SK-N-MC (cell line): ENCODE measurements around the gene RMI2.

Experiments
- DNase-seq: peaks from one replicate; pipeline ENCODE4 v3.0.0-alpha.2; 2011; ENCODE audit warnings: low read depth, low spot score
- H3K27ac ChIP-seq: fragments of 200-600 bp; sonication (generic); 2 replicates; pipeline ENCODE4 v1.5.1; 2016; ENCODE audit warnings: mixed run types
- H3K36me3 ChIP-seq: fragments of 200-600 bp; sonication (generic); 2 replicates; pipeline ENCODE4 v1.6.1; 2017; ENCODE audit warnings: antibody characterized with exemption, low read length, mixed read lengths; ENCODE audit not compliant: insufficient read depth
- H3K4me3 ChIP-seq: fragments of 200-600 bp; sonication (generic); 2 replicates; pipeline ENCODE4 v1.5.1; 2016
- H3K9ac ChIP-seq: fragments of 200-600 bp; sonication (generic); 2 replicates; pipeline ENCODE4 v1.8.0; 2017; ENCODE audit warnings: mixed run types, mixed read lengths; ENCODE audit not compliant: insufficient read length
- H3K9me3 ChIP-seq: fragments of 200-600 bp; sonication (generic); 2 replicates; pipeline ENCODE4 v1.6.1; 2017; ENCODE audit warnings: low read depth, mild to moderate bottlenecking, antibody characterized with exemption, low read length, moderate library complexity, mixed read lengths
- EZH2 ChIP-seq: fragments of 200-600 bp; sonication (generic); IDR thresholded peaks from one replicate; pipeline ENCODE4 v1.6.1; 2017; ENCODE audit warnings: antibody characterized with exemption
- FOXP2 ChIP-seq: optimal IDR thresholded peaks from 2 replicates; pipeline ENCODE3; 2011; ENCODE audit warnings: mild to moderate bottlenecking, moderate library complexity; ENCODE audit not compliant: insufficient read depth; ENCODE audit errors: extremely low read length, control extremely low read depth
- POLR2AphosphoS5 ChIP-seq: IDR thresholded peaks from 2 replicates; pipeline ENCODE4 v1.6.1; 2012; ENCODE audit warnings: mild to moderate bottlenecking, low read depth, low read length, borderline replicate concordance

RMI2 gene

GRCh38 chr16:11383481-11384183, 38.4 kb downstream of the RMI2 start:
- DNase-seq, result no peak
- Histone ChIP-seq H3K9me3 (no peaks in the 10 kb centered on the region), H3K27ac (no peak overlapping the region), H3K36me3 (no peaks in the 10 kb centered on the region), H3K9ac (no peak overlapping the region), H3K4me3 (no peak overlapping the region)
- TF ChIP-seq EZH2 (no peak), FOXP2 (no peak), POLR2AphosphoS5 (no peak)

GRCh38 chr16:11384184-11384955, 39.1 kb downstream of the RMI2 start:
- Histone ChIP-seq H3K27ac (no peak overlapping the region), H3K9ac (no peak overlapping the region), H3K4me3 (no peak overlapping the region), H3K36me3 (no peaks in the 10 kb centered on the region), H3K9me3 (no peaks in the 10 kb centered on the region)
- TF ChIP-seq EZH2, result no peak
- TF ChIP-seq POLR2AphosphoS5, result no peak
- TF ChIP-seq FOXP2, result no peak
- no peak for DNase-seq

- H3K9me3 ChIP-seq, result no peaks in the 10 kb centered on the region
- H3K9ac ChIP-seq, result no peak overlapping the region
- no peaks in the 10 kb centered on the region for H3K36me3 ChIP-seq
- TF ChIP-seq EZH2 (no peak), POLR2AphosphoS5 (no peak), FOXP2 (no peak)
- H3K27ac ChIP-seq, result no peak overlapping the region
- DNase-seq, result no peak
- no peak overlapping the region for H3K4me3 ChIP-seq
Observed at GRCh38 chr16:11384956-11385586, 39.8 kb downstream of the RMI2 start.

- H3K27ac ChIP-seq, result no peak overlapping the region
- H3K4me3 ChIP-seq, result no peak overlapping the region
- no peaks in the 10 kb centered on the region for H3K9me3 ChIP-seq
- DNase-seq, result no peak
- no peak overlapping the region for H3K9ac ChIP-seq
- H3K36me3 ChIP-seq, result no peaks in the 10 kb centered on the region
- TF ChIP-seq POLR2AphosphoS5 (no peak), EZH2 (no peak), FOXP2 (no peak)
Observed at GRCh38 chr16:11386054-11386680, 40.9 kb downstream of the RMI2 start.

GRCh38 chr16:11386791-11387546, 41.7 kb downstream of the RMI2 start:
- Histone ChIP-seq H3K36me3 (no peaks in the 10 kb centered on the region), H3K4me3 (no peak overlapping the region), H3K9ac (no peak overlapping the region), H3K9me3 (no peaks in the 10 kb centered on the region), H3K27ac (no peak overlapping the region)
- TF ChIP-seq FOXP2 (no peak), EZH2 (no peak), POLR2AphosphoS5 (no peak)
- DNase-seq, result no peak

GRCh38 chr16:11389083-11389482, 43.8 kb downstream of the RMI2 start:
- Histone ChIP-seq H3K4me3 (no peak overlapping the region), H3K9me3 (no peaks in the 10 kb centered on the region), H3K36me3 (no peaks in the 10 kb centered on the region), H3K9ac (no peak overlapping the region), H3K27ac (no peak overlapping the region)
- no peak for DNase-seq
- no peak for TF ChIP-seq EZH2
- TF ChIP-seq FOXP2, result no peak
- no peak for TF ChIP-seq POLR2AphosphoS5

GRCh38 chr16:11389631-11390565, 44.6 kb downstream of the RMI2 start:
- Histone ChIP-seq H3K4me3 (no peak overlapping the region), H3K27ac (no peak overlapping the region), H3K9ac (no peak overlapping the region), H3K9me3 (no peaks in the 10 kb centered on the region), H3K36me3 (no peaks in the 10 kb centered on the region)
- no peak for DNase-seq
- TF ChIP-seq FOXP2, result no peak
- TF ChIP-seq POLR2AphosphoS5, result no peak
- TF ChIP-seq EZH2, result no peak
